Adrenal gland (tissue), 5 donors: Measurements from ENCODE around the gene TMEM81.

Experiments used
- POLR2A ChIP-seq, 2 donors: fragments of 450-650 bp; IDR thresholded peaks; one replicate each; pipeline ENCODE4 v1.6.1; 2017; ENCODE audit warnings: antibody characterized with exemption in 2 of 2, mild to moderate bottlenecking in 2 of 2, moderate library complexity in 1 of 2
- TF ChIP-seq, protein P1 (sequence below), 6 experiments: fragments of 450-650 bp in 4 of 6; fragments of 200-600 bp in 2 of 6; sonication (generic) in 1 of 6; IDR thresholded peaks; 1 replicate in 5 of 6; 2 replicates in 1 of 6; pipeline versions ENCODE4 v1.5.1 to v1.8.0; 2016 to 2021; ENCODE audit warnings: antibody characterized with exemption in 6 of 6, mild to moderate bottlenecking in 2 of 6, moderate library complexity in 1 of 6
- donor health status: DM: no; HTN: no; CAD: no.

DNA sequence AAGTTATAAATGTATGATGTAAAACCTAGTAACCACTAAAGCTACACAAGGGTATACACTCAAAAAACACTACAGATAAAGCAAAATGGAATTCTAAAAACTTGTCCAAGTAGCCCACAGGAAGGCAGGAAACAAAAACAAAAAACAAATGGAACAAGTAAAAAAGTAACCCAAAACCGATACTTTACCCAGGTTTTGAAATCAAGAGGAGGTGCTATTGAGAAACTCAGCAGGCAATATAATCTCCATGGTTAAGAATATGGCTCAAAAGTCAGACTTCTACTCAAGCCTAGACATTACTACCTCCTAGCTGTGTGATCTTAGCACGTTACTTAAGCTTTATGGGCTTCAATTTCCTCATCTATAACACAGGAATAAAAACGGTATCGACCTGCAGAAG is 24.2 kb upstream of the TMEM81 start:
- TF ChIP-seq, protein P1, sequence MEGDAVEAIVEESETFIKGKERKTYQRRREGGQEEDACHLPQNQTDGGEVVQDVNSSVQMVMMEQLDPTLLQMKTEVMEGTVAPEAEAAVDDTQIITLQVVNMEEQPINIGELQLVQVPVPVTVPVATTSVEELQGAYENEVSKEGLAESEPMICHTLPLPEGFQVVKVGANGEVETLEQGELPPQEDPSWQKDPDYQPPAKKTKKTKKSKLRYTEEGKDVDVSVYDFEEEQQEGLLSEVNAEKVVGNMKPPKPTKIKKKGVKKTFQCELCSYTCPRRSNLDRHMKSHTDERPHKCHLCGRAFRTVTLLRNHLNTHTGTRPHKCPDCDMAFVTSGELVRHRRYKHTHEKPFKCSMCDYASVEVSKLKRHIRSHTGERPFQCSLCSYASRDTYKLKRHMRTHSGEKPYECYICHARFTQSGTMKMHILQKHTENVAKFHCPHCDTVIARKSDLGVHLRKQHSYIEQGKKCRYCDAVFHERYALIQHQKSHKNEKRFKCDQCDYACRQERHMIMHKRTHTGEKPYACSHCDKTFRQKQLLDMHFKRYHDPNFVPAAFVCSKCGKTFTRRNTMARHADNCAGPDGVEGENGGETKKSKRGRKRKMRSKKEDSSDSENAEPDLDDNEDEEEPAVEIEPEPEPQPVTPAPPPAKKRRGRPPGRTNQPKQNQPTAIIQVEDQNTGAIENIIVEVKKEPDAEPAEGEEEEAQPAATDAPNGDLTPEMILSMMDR (IDR thresholded peaks at IDR 0.05): no peak
- TF ChIP-seq POLR2A (IDR thresholded peaks at IDR 0.05): no peak
